NCI-H748 (cell line): ENCODE results near the gene CREBL2.

ENCODE experiments used
- DNase-seq: peaks from one replicate; lab custom pipeline; 2025; ENCODE audit not compliant: unreplicated experiment; lab: John Stamatoyannopoulos, UW

Gene CREBL2

GRCh38 chr12:12671850-12672660 lies 60.4 kb downstream of the CREBL2 start:
- DNase-seq = no peak

GRCh38 chr12:12673296-12673695 lies 61.6 kb downstream of the CREBL2 start:
- DNase-seq = no peak

DNA sequence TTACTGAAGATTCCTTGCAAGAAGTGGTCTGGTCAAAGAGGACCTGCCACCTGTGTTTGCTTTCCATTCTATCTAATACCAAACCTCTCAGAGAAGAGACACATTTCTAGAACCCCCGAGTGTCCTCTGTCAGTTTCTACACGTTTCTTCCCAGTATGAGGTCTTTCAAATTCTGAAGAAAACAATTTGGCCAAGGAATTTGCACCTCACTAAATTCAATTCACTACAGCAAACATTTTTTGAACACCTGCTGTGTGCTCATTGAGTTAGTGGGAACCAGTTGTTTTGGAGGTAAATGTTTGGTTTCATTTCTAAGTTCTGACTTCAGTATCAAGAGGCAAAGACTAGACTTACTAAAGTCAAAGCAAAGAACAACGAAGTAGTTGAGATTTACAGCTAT lies 64.9 kb downstream of the CREBL2 start:
- no peak for DNase-seq

DNA sequence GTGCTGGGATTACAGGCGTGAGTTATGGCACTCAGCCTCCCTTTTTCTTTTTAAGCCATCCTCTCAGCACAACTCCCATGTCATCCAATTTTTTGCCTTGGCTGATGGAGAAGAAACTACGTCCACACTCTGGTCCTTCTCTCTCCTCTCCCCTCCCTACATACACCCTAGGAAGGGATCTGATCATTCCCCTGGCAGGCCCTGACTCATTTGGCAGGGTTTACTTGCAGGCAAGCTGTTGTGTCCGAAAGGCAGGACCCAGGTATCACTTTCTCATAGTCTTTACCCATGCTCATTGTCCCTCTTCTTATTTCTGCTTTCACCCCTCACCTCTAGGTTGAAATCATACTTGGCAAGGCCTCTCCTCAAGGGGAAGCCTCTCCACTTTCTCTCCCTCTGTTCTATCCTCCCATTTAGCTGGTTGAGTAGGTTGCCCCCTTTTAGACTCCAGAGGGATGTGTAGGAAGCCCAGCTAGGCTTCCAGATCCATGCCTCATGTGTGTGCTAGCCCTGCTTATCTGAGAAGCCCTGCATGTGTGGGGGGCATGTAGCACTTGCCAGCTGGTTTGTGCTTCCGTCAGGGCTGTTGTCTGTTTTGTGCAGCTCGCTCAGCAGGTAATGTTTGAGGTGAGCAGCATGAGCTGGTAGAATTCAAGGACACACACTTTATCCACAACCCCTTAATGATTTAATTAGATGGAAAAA lies 69.5 kb downstream of the CREBL2 start:
- peak; percentile 20 for DNase-seq

- no peak for DNase-seq
Measured at GRCh38 chr12:12682284-12682683, 70.6 kb downstream of the CREBL2 start.

DNA sequence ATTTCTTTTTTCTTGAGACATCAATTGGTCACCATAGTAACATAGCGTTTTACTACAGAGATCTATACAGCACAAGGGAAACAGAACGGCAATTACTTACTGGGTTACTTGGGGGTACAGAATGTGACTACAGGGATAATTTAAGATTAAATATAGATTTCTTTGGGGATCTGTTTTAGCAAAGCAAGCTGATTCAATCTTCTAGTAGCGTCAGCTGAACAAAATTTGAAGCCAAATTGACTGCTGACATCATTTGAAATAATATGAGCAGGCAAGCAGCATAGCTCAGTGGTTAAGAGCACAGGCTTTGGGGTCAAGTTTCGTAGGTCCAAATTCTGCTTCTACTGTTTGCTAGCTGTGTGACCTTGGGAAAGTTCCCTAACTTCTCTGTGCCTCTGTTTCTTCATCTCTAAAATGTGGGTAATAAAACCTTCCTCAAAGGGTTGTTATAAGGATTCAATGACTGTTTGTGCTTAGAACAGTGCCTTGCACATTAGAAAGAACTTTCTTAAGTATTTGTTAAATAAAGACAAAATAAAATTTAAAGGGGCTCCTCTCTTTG lies 71.5 kb downstream of the CREBL2 start:
- DNase-seq = no peak

DNA sequence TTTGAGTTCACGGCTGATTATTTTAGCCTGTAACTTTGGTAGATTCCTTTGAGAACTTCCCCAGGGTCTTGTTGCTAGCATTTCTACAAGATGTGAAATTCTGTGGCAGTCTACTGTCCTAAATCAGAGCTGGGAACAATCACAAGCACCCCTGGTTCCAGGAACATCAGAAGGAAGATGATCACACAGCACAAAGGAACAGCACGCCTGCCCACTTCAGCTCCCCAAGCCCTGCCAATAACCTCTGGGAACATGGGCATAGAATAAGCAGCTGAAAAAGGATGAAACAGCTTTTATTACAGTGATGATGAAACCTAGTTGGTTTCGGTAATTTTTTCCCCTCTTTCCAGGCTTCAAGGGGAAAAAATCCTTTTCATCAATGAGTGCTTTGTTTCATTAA lies 72.0 kb downstream of the CREBL2 start:
- DNase-seq = no peak

GRCh38 chr12:12684375-12685106 lies 72.9 kb downstream of the CREBL2 start:
- peak; percentile 40 for DNase-seq

DNA sequence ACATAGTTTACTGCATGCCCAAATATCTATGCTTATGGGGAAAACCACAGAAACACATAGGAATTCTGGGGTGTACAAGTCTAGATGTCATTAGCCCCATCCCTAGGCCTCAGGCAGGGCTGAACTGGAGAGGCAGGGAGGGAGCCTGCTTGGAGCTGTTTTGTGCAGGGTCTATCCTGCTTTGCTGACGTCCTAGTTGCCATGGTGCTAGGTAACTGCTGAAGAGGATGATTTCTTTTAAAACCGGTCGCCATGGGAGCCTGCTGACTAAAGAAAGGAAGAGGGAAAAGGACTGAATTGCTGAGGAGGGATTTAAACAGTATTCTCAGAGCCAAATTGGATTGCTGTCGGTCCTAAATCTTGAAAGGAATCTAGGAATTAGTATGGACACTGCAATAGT lies 73.6 kb downstream of the CREBL2 start:
- DNase-seq = peak; percentile 86

GRCh38 chr12:12686472-12686871 lies 74.8 kb downstream of the CREBL2 start:
- DNase-seq = no peak

DNA sequence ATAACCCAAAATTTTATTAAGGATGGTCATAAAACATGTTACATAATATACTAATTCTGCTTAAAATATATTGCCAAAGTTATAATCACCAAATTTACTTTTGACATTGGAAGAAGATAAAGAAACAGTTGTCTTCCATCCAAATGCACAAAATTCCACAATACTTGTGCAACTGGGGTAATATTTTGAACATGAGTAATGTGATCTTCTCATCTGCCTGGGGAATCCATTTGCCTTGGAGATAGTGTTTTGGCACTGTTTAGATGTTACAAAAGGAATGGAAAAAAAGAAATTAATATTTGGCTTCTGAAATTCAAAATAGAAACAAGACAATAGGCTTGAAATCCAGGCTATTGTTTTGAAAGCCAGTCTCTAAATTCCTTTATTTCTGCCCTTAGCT lies 75.2 kb downstream of the CREBL2 start:
- no peak for DNase-seq

DNA sequence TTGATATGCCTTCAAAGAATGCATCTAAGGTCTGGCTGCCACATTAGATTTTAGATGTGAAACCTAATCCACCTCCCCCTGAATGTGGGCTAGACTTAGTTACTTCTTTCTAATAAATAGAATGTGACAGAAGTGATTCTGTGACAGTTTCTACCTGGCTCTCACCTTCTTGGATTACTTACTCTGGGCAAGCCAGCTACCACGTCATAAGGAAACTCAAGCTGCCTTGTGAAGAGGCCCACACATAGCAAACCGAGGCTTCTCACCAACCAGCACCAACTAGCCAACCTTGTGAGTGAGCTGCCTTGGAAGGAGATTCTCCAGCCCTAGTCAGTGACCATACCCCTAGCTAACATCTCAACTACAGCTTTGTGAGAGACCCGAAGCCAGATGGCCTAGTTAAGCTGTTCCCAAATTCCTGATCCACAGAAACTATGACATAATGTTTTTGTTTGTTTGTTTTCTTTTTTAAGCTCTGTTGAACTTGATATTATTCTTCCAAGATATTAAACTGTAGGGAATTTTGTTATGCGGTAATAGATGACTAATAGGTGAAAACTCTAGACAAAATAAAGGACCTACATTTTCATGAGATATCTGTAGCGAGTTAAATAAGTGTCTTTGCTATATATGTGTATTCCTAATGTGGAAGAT lies 78.1 kb downstream of the CREBL2 start:
- no peak for DNase-seq

- DNase-seq = no peak
Measured at GRCh38 chr12:12691549-12691948, 79.9 kb downstream of the CREBL2 start.

DNA sequence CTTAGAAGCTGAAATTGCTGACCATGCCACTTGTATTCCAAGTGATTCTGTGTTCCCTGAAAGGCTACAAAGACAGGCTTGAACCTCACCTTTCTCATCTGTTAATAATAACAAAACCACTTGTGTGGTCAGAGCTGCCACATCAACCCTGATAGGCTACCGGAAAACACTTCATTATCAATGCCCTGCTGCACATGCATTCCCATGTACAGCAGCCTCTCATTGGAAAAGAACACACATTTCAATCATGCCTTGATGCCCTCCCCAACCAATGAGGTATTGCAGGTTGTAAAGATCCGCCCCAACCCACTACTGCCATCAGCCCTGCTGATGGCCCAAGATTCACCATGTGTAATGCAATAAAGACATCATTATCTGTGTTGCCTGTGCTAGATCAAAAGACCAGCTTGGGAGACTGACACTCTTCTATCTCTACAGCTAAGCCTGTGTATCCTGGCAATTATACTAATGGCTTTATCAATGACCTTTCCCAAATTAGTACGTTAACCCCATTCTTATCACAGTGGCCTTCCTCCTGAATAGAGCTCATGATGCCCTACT lies 81.5 kb downstream of the CREBL2 start:
- DNase-seq = no peak
